GM21515 (cell line): ENCODE measurements around the gene EIF2AK3.
"Not testable (repeated sequence)": the region's sequence is repeated elsewhere in the genome, so short reads cannot be mapped to it uniquely, and the experiment has no call there.

Experiments used
- ATAC-seq: cut with Tn5 transposase; IDR thresholded peaks from one replicate; pipeline ENCODE4 v1.9.1; 2021; ENCODE audit not compliant: unreplicated experiment

The EIF2AK3 gene

DNA sequence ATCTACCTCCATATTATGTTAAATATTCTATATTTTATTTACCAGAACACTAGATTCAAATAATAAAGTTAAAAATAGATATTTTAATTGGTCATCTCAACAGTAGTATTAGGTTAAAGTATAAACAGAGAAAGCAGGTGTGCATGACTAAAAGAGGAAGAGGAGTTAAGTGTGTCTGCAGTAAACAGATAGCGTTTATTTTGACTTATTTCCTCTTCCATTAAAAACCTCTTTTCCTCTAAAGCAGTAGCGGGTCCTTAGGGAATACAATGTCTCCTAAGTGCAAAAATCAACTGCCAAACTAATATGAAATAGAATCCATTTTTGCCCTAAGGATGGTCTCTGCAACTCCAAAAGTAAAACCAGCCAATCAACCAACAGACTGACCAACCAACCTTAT lies 27.7 kb downstream of the EIF2AK3 start:
- no peak for ATAC-seq

DNA sequence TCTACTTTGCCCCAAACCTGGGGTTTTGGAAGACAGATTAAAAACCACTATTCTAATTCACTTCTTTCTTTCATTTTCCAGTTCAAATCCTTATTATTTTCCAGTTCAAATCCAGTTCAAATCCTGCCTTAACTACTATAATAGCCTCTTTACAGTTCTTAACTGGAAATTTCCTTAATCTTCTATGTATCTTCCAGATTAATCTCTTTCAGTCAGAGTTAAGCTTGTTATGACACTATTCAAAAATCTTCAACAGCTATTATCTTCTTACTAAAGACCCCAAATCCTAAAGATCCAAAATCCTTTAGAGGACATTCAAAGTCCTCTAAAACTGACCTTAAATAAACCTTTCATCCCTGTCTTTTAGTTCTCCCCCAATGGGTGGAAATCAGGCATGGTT lies 30.1 kb downstream of the EIF2AK3 start:
- ATAC-seq, result no peak

DNA sequence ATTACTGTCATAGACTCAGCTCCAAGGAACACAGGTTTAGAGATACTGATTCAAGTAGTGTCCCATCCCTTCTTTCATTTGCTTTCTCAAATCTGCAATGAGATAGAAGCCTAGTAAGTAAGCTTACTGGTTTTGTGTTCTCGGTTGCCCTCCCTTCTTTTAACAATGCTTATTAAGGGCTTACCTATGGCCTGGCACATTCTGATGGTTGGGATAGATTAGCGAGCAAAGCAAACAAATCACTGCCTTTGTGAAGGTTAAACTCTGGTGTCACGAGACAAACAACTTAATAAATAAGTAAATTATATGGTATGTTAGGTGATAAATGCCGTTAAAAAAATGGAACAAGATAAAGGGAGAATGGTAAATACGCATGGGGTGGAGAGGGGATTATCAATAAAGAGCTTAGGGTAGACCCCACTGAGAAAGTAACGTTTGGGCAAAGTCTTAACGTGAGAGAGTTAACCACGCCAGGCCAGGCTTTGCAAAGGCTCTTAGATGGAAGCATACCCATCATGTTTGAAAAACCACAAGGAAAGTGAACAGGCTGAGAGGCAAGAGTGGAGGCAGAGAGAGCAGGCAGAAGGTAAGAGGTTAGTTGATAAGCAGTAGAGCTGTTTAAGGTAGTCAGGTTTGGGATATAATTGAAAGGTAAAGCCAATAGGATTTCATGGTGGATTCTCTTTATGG lies 31.0 kb downstream of the EIF2AK3 start:
- no peak for ATAC-seq

DNA sequence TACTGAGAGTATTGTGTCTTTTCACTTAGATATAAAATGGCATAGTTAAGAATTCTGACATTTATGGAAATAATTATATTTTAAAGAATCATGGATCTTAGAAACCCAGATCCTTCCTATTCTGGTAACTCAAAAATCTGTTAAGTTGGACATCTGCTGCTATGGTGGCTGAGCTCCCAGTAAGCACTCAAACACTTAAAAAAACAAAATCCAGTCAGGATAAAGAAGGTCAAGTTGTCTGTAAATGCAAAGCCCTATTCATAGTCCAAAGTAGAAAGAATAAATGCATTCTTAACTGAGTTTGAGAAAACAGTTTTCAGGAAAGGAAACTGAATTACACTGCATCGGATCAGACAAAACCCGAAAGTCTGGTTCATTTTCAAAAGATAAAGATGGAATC lies 35.6 kb downstream of the EIF2AK3 start:
- no peak for ATAC-seq

DNA sequence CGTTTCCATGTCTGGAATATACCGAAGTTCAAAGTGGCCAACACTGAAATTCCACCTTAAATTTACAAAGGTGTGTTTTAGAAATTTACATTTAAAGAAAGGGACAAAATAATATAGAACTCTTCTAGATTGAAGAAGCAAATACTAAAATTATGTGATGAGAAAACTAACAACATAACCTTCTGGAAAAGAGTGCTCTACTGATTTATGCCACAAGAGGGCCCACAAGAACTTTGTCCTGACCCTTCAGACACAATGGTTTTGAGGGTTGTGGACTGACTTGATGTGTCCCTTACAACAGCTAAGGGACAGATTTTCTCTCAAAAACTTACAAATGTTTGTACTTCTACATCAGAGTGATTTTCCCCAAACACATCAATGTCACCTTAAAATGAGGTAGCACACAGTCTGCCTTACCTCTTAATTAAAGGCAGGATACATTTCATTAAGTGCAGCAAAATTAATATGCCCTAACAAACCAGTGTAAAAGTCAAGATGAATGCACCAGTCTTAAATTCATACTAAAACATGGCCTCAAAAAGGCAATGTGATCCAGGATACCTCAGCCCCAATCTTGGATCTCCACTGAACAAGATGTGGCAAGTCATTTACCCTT lies 36.2 kb downstream of the EIF2AK3 start:
- ATAC-seq, result peak; percentile 73

DNA sequence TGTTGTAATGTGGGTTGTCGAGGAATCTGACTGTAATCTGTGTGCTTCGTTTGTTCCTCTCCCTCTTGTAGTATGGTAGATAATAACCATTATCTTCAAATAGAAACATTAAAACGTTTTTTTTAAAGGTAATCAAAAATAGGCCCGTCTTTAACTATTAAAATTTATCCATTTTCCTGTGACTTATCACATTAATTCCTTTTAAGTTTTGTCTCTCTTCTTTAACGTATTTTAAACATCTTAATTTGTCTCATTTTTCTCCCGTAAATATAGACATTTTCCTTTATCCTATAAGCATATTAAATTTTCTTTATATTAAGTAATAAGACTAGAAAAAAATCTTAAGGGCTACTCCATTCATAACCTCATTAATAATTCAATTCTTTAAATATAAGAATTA lies 41.3 kb downstream of the EIF2AK3 start:
- ATAC-seq, result no peak

DNA sequence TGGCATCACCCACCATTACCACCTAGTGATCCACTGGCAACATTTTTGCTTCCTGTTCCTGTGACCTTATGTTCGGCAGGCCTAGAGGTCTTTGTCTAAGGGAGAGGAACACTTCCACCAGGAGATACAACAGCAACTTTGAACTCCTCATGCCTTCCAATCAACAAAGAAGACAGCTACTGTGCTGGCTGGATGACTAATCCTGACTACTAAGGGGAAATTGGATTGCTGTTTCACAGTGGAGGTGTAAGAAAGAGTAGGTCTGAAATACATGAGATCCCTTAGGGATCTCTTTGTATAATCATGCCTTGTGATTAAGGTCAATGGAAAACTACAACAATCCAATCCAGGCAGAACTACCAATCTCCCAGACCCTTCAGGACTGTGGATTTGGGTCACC lies 45.2 kb downstream of the EIF2AK3 start:
- ATAC-seq, result no peak

DNA sequence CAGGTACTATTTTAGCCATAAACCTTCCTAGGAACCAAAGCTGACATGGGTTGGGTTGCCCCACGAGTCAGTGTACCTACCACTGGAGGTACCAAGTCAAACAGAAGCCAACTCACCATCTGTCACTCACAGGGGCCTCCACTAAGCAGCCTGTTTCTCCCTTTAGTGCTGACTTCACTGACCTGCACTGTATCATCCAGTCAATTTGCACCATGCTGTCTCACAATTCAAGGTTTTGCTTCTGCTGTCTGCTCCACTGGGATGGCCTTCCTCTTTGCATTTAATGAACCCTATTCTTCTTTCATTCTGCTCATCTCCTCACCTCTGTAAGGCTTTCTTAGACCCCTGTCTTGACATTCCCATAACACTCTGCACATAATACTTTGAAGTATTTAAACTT lies 47.2 kb downstream of the EIF2AK3 start:
- ATAC-seq, result no peak

DNA sequence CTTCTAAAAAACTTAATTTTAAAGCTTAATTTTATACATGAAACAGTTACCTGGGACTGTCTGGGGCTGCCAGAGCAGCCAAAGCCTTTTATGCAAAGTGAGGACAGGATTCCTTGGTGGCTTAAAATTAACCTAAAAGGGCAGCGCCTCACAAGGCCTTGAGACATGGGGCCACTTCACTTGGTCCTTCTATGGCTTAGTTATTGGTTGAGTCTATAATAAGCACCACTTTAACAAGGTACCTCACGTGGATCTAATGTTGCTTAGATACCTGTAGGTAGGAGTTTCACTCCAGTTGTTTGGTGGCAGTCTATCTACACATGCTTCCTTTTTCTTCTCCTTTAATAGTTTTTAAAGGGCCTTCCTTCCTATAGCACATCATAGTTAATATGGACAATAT lies 51.6 kb downstream of the EIF2AK3 start:
- ATAC-seq, result no peak

DNA sequence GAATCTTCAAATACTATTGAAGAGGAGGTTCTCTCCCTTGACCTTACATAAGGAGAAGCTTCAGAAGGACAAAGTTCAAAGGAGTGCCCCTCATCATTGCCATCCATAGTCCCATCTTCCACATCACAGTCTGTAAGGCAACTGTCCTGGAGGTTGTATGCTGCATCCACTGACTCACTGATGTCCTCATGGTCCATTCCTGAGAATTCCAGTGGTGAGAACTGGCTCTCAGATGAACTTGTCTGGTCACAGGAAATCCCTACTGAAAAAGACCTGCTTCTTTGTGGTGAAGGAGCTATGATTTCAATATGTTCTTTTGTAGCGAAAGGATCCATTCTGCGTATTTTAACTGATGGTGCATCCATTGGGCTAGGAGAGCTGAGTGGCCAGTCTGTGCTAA lies 52.2 kb downstream of the EIF2AK3 start:
- ATAC-seq, result no peak

DNA sequence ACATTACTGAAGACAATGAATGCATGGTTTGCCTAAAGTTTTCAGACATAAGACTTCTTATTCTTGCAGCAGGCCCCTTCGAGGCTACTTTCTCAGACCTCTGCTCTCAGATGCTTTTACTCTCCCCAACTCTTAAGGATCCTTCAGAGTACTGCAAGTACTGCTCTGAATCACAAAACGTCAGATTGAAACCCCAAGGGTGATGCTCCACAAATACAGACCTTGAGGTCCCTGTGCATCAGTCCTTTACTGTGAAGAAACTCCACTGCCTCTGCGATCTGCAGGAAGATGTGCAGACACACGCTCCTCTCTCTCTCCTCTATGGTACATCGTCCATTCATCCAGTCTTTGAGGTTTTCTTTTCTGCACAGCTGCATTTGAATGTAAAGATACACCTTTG lies 52.8 kb downstream of the EIF2AK3 start:
- ATAC-seq, result peak; percentile 78

DNA sequence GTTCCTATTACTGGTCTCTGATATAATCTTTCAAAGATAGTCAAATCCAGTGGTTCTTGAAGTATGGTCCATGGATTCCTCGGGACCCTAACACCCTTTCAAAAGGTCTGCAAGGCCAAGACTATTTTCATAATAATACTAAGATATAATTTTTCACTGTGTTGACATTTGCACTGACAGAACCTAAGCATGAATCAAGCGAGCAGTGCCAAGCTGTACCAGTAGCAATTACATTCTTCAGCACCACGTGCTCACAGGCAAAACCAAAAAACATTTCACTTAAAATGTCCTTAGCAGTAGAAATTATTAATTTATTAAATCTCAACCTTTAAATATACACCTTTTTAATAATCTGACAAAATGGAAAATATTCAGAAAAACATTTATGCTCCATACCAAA lies 59.1 kb downstream of the EIF2AK3 start:
- no peak for ATAC-seq

DNA sequence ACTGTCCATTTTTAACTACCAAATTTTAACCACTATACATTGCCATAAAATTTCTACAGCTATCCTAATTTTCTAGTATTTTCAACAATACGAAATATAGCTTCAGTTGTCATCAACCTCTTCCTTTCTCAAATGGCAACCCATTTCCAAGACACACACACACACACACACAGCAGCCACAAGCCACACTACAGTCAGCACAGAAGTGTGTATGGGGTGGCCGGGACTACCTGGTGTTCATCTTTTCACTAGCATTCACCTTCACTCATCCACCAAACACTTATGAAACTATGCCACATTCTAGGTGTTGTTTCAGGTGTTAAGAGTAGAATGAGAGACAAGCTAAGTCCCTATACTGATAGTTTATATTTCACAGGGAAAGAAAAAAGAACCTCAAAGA lies 62.9 kb downstream of the EIF2AK3 start:
- ATAC-seq, result no peak

DNA sequence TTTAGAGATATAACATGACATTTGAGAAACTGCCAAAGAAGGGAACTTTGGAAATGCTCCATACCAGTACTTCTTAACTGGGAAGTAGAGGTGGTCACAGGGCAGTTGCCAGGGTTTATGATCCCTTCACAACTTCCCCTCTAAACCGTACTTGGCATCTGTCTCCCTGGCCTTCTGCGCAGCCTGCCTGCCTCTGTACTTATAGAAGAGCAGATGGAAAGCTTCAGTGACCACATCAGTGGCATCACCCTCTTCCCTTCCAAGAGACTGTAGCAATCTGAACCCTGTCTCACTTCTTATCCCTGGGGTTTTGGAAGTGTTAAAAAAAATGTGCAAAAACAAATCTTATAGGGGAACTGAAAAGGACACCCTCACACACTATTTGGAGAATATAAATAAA lies 64.1 kb downstream of the EIF2AK3 start:
- no peak for ATAC-seq

DNA sequence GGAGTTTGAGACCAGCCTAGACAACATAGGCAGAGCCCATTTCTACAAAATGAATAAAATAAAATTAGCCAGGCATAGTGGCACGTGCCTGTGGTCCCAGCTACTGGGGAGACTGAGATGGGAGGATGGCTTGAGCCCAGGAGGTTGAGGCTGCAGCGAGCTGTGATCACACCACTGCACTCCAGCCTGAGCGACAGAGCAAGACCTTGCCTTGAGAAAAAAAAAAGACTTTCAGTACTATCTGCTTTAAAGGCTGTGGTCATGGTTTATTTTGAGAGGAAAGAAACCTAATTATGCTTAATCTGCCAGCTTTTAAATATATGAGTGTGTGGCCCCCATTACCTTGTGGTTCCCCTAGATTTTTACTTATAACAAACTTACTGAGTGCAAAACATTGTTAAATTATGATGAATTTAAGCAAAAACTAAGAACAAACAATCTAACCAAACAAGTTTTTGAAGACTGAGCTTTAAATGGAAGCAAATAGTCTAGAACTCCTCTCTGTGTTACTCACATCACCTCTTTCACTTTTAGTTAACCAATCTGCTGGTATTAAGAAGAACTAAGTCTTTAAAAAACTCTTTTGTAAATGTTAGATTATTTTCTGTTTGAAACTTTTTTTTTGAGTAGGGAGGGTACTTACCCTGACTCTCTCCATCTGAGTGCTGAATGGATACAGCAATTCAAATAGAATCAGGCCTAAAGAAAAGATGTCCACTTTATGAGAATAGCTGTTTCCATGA lies 65.4 kb downstream of the EIF2AK3 start:
- ATAC-seq, result peak; percentile 73

DNA sequence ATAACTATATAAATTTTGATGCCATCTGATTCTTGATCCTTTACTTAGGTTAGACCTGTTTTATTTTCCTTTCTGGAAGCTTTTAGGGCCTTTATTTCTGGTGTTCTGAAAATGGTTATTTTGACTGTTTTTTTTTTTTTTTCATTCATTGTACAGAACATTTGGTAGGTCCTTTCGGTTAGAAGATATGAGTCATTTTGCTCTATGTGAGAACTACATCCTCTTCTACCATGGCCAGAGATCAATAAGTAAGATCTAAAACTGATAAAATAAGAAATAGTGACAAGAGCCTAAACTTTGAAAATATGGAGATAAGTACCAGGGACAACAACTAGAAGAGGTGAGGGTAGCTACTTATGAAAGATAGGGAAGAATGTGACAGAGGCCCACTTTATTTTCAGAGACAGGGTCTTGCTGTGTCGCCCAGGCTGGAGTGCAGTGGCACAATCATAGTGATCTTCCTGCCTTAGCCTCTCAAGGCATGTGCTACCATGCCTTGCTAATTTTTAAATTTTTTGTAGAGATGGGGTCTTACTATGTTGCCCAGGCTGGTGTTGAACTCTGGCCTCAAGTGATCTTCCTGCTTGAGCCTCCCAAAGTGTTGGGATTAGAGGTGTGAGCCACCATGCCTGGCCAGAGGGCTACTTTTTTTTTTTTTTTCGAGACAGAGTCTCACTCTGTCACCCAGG lies 66.5 kb downstream of the EIF2AK3 start:
- ATAC-seq, result no peak

DNA sequence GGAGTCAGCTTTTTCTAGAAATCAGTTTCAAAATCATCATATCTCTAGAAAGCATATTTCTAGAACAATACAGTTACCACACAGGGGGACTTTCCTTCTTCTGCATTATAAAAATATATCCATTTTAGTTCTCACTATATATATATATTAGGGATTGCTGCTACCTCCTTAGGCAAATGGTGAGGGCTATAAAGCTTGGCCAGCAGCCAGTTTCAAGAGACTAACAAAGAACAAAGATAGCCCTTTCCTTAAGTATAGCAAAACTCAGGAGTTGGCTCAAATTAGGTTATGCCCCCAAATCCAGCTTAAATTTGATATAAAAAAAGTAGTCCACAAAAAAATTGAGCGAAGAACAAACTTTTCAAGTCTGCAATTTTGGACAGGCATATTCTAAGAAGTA lies 70.0 kb downstream of the EIF2AK3 start:
- ATAC-seq, result no peak

DNA sequence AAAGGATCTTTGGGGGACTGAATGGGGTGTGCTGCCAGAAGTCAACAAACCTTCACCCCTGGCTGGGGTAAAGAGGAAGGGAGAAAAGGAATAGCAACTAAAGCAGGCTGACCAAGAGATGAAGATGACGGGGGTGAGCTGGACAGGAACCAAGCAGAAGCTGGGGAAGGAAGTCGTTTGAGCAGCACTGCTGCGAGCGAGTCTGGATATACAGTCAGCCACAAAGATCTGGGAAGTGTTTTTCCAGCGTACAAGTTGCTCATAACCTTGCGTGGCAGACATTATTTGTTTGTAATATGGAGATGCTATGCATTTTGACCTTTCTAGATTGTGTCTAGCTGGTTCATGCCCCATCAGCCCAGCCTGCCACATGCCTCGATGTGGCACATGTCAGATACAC lies 71.2 kb downstream of the EIF2AK3 start:
- no peak for ATAC-seq

DNA sequence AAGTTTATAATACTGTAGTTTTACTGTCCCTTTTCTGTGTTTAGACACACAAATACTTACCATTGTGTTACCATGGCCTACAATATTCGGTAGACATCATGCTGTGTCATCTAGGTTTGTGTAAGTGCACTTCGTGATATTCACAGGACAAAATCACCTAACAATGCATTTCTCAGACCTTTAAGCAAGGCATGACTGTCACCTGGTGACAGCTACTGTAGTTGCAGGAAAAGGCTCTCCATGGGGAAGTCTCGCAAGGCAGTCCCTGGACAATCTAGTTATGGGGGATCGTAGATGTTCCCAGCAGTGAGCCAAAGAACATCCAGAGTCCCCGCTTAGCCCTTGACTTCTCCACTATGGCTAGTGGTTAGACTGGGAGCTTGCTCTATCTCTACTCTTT lies 73.1 kb downstream of the EIF2AK3 start:
- ATAC-seq, result no peak

DNA sequence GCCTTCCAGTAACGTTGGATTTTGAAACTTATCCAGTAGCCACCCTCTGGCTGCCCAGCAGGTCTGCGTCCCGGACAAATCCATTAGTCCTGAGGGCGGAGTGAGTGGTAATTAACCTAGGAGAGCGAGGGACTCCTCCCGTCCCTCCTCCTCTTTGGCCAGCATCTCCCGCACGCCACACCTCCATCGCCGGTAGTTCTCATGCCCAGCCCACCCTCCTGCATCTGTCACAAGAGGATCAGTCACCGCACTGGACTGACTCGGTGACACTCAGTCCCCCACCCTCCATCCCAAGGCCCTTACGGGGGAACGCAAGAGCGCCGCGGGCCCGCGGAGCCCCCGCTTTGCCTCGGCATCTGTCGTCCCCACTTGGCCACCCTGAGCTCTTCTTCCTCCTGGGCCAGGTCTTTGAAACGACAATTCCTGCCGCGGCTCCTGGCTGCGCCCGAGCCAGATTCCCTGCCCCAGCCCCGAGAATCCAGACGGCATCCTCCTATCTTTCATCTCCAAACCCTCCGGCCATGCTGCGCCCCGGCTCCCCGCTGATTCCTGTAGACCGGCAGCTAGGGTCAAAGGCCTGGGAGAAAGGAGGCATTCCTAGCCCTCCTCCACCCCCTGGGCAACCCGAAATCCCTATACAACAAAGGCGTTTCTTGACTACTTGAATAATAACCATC lies 77.5 kb downstream of the EIF2AK3 start:
- ATAC-seq, result no peak

DNA sequence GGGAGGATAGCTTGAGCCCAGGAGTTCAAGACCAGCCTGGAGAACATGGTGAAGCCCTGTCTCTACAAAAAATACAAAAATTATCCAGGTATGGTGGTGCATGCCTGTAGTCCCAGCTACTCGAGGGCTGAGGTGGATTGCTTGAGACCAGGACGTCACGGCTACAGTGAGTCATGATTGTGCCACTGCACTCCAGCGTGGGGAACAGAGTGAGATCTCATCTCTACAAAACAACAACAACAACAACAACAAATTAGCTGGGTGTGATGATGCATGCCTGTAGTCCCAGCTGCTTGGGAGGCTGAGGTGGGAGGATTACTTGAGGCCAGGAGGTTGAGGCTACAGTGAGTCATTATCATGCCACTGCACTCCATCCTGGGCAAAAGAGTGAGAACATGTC lies 81.0 kb downstream of the EIF2AK3 start:
- ATAC-seq, result not testable (repeated sequence)
